H1 (cell line): ENCODE results near the gene SIGLEC11. TPM values are rescaled to one million over a fixed set of nuclear protein-coding genes. Genes with fewer than 3 reads are reported as not detected.

Experiments used
- CTCF ChIA-PET: fragments of 300-600 bp; sonication (Branson Sonifier 250); formaldehyde crosslinking; loops from one replicate; lab custom pipeline; 2021; ENCODE audit not compliant: partially characterized antibody; lab: Charles Lee
- POLR2A ChIA-PET: fragments of 300-600 bp; sonication (Branson Sonifier 250); formaldehyde crosslinking; loops from one replicate; lab custom pipeline; 2021; ENCODE audit warnings: inconsistent platforms; ENCODE audit not compliant: partially characterized antibody; lab: Charles Lee
- DNase-seq, 2 experiments: peaks; one replicate each; pipeline versions ENCODE4 v3.0.0 to v3.0.0-alpha.2; 2010 to 2022; ENCODE audit warnings: low spot score in 2 of 2, low read depth in 1 of 2, mixed read lengths in 1 of 2
- FAIRE-seq: peaks from 2 replicates; lab custom pipeline; 2011; peaks lifted over from hg19 to GRCh38; lab: Jason Lieb, UNC
- H2AFZ ChIP-seq: 2 replicates; pipeline ENCODE4 v1.8.1; 2012; ENCODE audit warnings: low read length, inconsistent platforms
- H2AK5ac ChIP-seq: 2 replicates; pipeline ENCODE4 v1.6.1; 2013; ENCODE audit warnings: low read depth, low read length
- H2BK120ac ChIP-seq: replicated peaks from 2 replicates; pipeline ENCODE3; 2013; ENCODE audit warnings: low read depth, low read length, inconsistent platforms
- H2BK12ac ChIP-seq: 2 replicates; pipeline ENCODE4 v1.6.1; 2013; ENCODE audit warnings: low read depth, low read length
- H2BK15ac ChIP-seq: 2 replicates; pipeline ENCODE4 v1.6.1; 2013; ENCODE audit warnings: low read length
- H2BK20ac ChIP-seq: 2 replicates; pipeline ENCODE4 v1.6.1; 2013; ENCODE audit warnings: low read length
- H2BK5ac ChIP-seq: 2 replicates; pipeline ENCODE4 v1.6.1; 2013; ENCODE audit warnings: low read depth, low read length
- H3K14ac ChIP-seq: 2 replicates; pipeline ENCODE4 v1.6.1; 2013; ENCODE audit warnings: inconsistent platforms; ENCODE audit not compliant: insufficient read length
- H3K18ac ChIP-seq: 2 replicates; pipeline ENCODE4 v1.6.1; 2013; ENCODE audit warnings: low read length; ENCODE audit errors: extremely low read depth
- H3K23ac ChIP-seq: 2 replicates; pipeline ENCODE4 v1.6.1; 2013; ENCODE audit warnings: inconsistent platforms; ENCODE audit not compliant: insufficient read length
- H3K23me2 ChIP-seq: 2 replicates; pipeline ENCODE4 v1.6.1; 2013; ENCODE audit warnings: low read depth, low read length
- H3K27ac ChIP-seq: 2 replicates; pipeline ENCODE4 v1.6.1; 2011; ENCODE audit warnings: low read depth, low read length, inconsistent platforms
- H3K27me3 ChIP-seq, 4 experiments: replicated peaks in 1 of 4; 1 replicate in 1 of 4; 2 replicates in 3 of 4; pipeline versions ENCODE4 v1.6.1 to v1.8.1; 2011 to 2013; ENCODE audit warnings: low read length in 3 of 4, mild to moderate bottlenecking in 3 of 4, inconsistent platforms in 2 of 4, mixed read lengths in 2 of 4, moderate library complexity in 1 of 4; ENCODE audit not compliant: control insufficient read depth in 3 of 4, insufficient read depth in 3 of 4; ENCODE audit errors: extremely low read depth in 1 of 4
- H3K36me3 ChIP-seq, 4 experiments: 2 replicates each; pipeline versions ENCODE4 v1.6.1 to v1.8.1; 2011 to 2013; ENCODE audit warnings: mild to moderate bottlenecking in 4 of 4, low read length in 3 of 4, moderate library complexity in 2 of 4, control low read depth in 1 of 4, inconsistent platforms in 1 of 4; ENCODE audit not compliant: insufficient read depth in 4 of 4, control insufficient read depth in 2 of 4
- H3K4ac ChIP-seq: replicated peaks from 2 replicates; pipeline ENCODE3; 2013; ENCODE audit warnings: low read length, low read depth, mixed read lengths, inconsistent platforms; ENCODE audit not compliant: insufficient read length
- H3K4me1 ChIP-seq, 4 experiments: replicated peaks in 1 of 4; 1 replicate in 1 of 4; 2 replicates in 3 of 4; pipeline versions ENCODE4 v1.6.1 to v1.8.1; 2011 to 2013; ENCODE audit warnings: low read length in 3 of 4, inconsistent platforms in 2 of 4, mixed read lengths in 1 of 4; ENCODE audit not compliant: insufficient read depth in 4 of 4, control insufficient read depth in 3 of 4
- H3K4me2 ChIP-seq, 2 experiments: 2 replicates each; pipeline versions ENCODE4 v1.6.1 to v1.8.1; 2011 to 2013; ENCODE audit warnings: low read depth in 2 of 2, low read length in 2 of 2, control low read depth in 1 of 2, inconsistent platforms in 1 of 2, mild to moderate bottlenecking in 1 of 2; ENCODE audit not compliant: insufficient read depth in 1 of 2
- H3K4me3 ChIP-seq, 4 experiments: fragments of 200-600, 300-600 bp in 1 of 4; sonication (generic), shearing (Covaris generic), sonication (Bioruptor Twin) in 1 of 4; 2 replicates each; pipeline versions ENCODE4 v1.5.1 to v1.8.1; 2011 to 2016; ENCODE audit warnings: low read length in 4 of 4, low read depth in 3 of 4, control low read depth in 2 of 4, inconsistent platforms in 2 of 4, mild to moderate bottlenecking in 2 of 4, mixed read lengths in 1 of 4, moderate library complexity in 1 of 4; ENCODE audit not compliant: insufficient read depth in 2 of 4; ENCODE audit errors: extremely low read depth in 1 of 4
- H3K56ac ChIP-seq: replicated peaks from 2 replicates; pipeline ENCODE3; 2013; ENCODE audit warnings: low read depth, mild to moderate bottlenecking, mixed read lengths, low read length, inconsistent platforms; ENCODE audit not compliant: insufficient read length
- H3K79me1 ChIP-seq: 2 replicates; pipeline ENCODE4 v1.6.1; 2013; ENCODE audit warnings: low read depth, low read length, control low read depth
- H3K79me2 ChIP-seq, 2 experiments: 2 replicates each; pipeline versions ENCODE4 v1.6.1 to v1.8.1; 2012 to 2013; ENCODE audit warnings: low read length in 2 of 2, mild to moderate bottlenecking in 2 of 2, inconsistent platforms in 1 of 2; ENCODE audit not compliant: insufficient read depth in 2 of 2, control insufficient read depth in 1 of 2
- H3K9ac ChIP-seq, 4 experiments: replicated peaks in 1 of 4; 1 replicate in 1 of 4; 2 replicates in 3 of 4; pipeline versions ENCODE4 v1.6.1 to v1.8.1; 2011 to 2013; ENCODE audit warnings: low read depth in 3 of 4, low read length in 3 of 4, control low read depth in 2 of 4, mild to moderate bottlenecking in 2 of 4, moderate library complexity in 2 of 4, inconsistent platforms in 1 of 4; ENCODE audit errors: extremely low read depth in 1 of 4
- H3K9me3 ChIP-seq, 2 experiments: 2 replicates each; pipeline versions ENCODE4 v1.6.1 to v1.8.1; 2012 to 2013; ENCODE audit warnings: mild to moderate bottlenecking in 2 of 2, moderate library complexity in 2 of 2, control low read depth in 1 of 2, inconsistent platforms in 1 of 2, low read depth in 1 of 2, low read length in 1 of 2, mixed read lengths in 1 of 2; ENCODE audit not compliant: insufficient read depth in 2 of 2
- H4K20me1 ChIP-seq, 2 experiments: replicated peaks in 1 of 2; 2 replicates each; pipeline versions ENCODE3 to v1.8.1; 2011 to 2013; ENCODE audit warnings: inconsistent platforms in 2 of 2, low read length in 2 of 2, mild to moderate bottlenecking in 1 of 2; ENCODE audit not compliant: insufficient read depth in 2 of 2, control insufficient read depth in 1 of 2
- H4K5ac ChIP-seq: 2 replicates; pipeline ENCODE4 v1.6.1; 2013; ENCODE audit warnings: low read length, low read depth, mixed read lengths, inconsistent platforms; ENCODE audit not compliant: insufficient read length
- H4K8ac ChIP-seq: 2 replicates; pipeline ENCODE4 v1.8.0; 2013; ENCODE audit warnings: mild to moderate bottlenecking, moderate library complexity, low read length, inconsistent platforms; ENCODE audit not compliant: insufficient read depth; ENCODE audit errors: extremely low read depth
- H4K91ac ChIP-seq: replicated peaks from 2 replicates; pipeline ENCODE3; 2013; ENCODE audit warnings: low read length, mixed read lengths, inconsistent platforms; ENCODE audit not compliant: insufficient read length
- BACH1 ChIP-seq: IDR thresholded peaks from 2 replicates; pipeline ENCODE4 v1.6.1; 2012; ENCODE audit warnings: low read length, improper control_type of control experiment
- BCL11A ChIP-seq, 2 experiments: IDR thresholded peaks; one replicate each; pipeline ENCODE4 v1.6.1; 2011; ENCODE audit warnings: low read depth in 2 of 2, low read length in 2 of 2, mild to moderate bottlenecking in 2 of 2
- EP300 ChIP-seq, 2 experiments: IDR thresholded peaks; 1 replicate in 1 of 2; 2 replicates in 1 of 2; pipeline ENCODE4 v1.6.1; 2011 to 2012; ENCODE audit warnings: low read depth in 2 of 2, low read length in 2 of 2, mild to moderate bottlenecking in 2 of 2, borderline replicate concordance in 1 of 2, inconsistent platforms in 1 of 2, moderate library complexity in 1 of 2
- EZH2 ChIP-seq: fragments of 200-600 bp; sonication (generic); IDR thresholded peaks from 2 replicates; pipeline ENCODE4 v1.7.1; 2012; ENCODE audit warnings: low read depth, mild to moderate bottlenecking, moderate library complexity, low read length, inconsistent platforms; ENCODE audit not compliant: severe bottlenecking
- SAP30 ChIP-seq: fragments of 300-600 bp; sonication (generic); IDR thresholded peaks from 2 replicates; pipeline ENCODE4 v1.7.1; 2012; ENCODE audit warnings: low read length, moderate library complexity, mild to moderate bottlenecking, inconsistent platforms; ENCODE audit not compliant: insufficient read depth, insufficient replicate concordance
- SP2 ChIP-seq: IDR thresholded peaks from 2 replicates; pipeline ENCODE4 v1.6.1; 2012; ENCODE audit warnings: mild to moderate bottlenecking, low read length, inconsistent platforms
- SRF ChIP-seq: IDR thresholded peaks from 2 replicates; pipeline ENCODE4 v1.6.1; 2011; ENCODE audit warnings: mild to moderate bottlenecking, low read depth, low read length, moderate library complexity
- YY1 ChIP-seq: IDR thresholded peaks from 2 replicates; pipeline ENCODE4 v1.6.1; 2011; ENCODE audit warnings: low read depth, mild to moderate bottlenecking, low read length
- WGBS, 2 experiments: shearing (Covaris generic) in 1 of 2; methylation state at CpG; one replicate each; pipeline versions ENCODE4 v1.1.6 to v1.1.7; 2013 to 2015; ENCODE audit warnings: low lambda C conversion rate in 2 of 2, mixed read lengths in 2 of 2, inconsistent platforms in 1 of 2, low coverage in 1 of 2, missing lambda C conversion rate in 1 of 2; ENCODE audit not compliant: insufficient replicate concordance in 2 of 2, insufficient coverage in 1 of 2, insufficient read length in 1 of 2; ENCODE audit errors: extremely low coverage in 1 of 2, missing lambda C conversion rate in 1 of 2; 5-methylcytosine and 5-hydroxymethylcytosine counted together
- polyA plus RNA-seq, 7 experiments: library from polyadenylated mRNA; depleted of rRNA in 3 of 7; stranded (reverse) in 5 of 7; unstranded in 2 of 7; fragments of >200 nt in 5 of 7; fragments of 200-250 nt in 2 of 7; gene quantifications; 1 replicate in 5 of 7; 2 replicates in 1 of 7; 4 replicates in 1 of 7; pipeline versions ENCODE4 v1.2.1 to v1.2.3, GENCODE V29; 2011 to 2013; ENCODE audit warnings: missing spikeins in 2 of 7, mixed read lengths in 2 of 7
- total RNA-seq: library from RNA; stranded (reverse); fragmentation: NEBNext Ultra II Directional; extraction: Animal tissue kit (Norgen Biotek cat#: 25700); gene quantifications from 2 replicates; pipeline ENCODE4 v1.2.1, GENCODE V29; 2021
- TF ChIP-seq, protein P1 (sequence below): IDR thresholded peaks from 2 replicates; pipeline ENCODE4 v1.6.1; 2012; ENCODE audit warnings: inconsistent platforms

Gene SIGLEC11
- total and polyA plus RNA-seq, 2 of the 8 experiments (the other 6 are each of a cell fraction or from before 2014, with no cell fraction given): 0.18 TPM; not detected in 1

DNA sequence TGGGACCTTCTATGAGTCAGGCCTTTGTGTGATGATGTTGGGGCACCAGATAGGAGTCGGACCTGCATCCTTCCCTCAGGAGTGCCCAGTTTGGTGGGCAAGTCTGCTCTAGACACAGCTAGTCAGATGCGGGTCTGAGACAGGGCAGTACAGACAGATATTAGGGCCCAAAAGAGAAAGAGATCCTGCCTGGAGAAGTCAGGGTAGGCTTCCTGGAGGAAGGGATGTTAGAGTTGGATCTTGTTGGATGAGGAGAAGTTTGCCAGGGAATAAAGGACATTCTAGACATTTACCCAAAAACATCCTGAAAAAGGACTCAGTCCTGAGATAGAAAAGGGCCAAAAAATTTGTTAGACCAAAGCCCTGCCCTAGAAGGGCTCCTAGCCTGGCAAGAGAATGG lies 47.0 kb upstream of the SIGLEC11 start:
- Histone ChIP-seq H3K9ac (no peak overlapping the region), H3K79me1 (no peaks in the 10 kb centered on the region), H3K56ac (no peak overlapping the region), H4K20me1 (peaks cover 0 to 3% of the 10 kb centered on the region in 2 experiments), H2BK15ac (no peak overlapping the region), H3K36me3 (peaks cover 3 to 8% (median 4%) of the 10 kb centered on the region in 4 experiments; a peak in 4 of 8 replicates), H3K27ac (no peak overlapping the region), H3K14ac (no peak overlapping the region), H2BK20ac (no peak overlapping the region), H2BK120ac (no peak overlapping the region), H2AK5ac (no peak overlapping the region), H4K8ac (no peak overlapping the region), H3K23me2 (no peaks in the 10 kb centered on the region), H4K5ac (no peak overlapping the region), H3K4me3 (no peak overlapping the region), H3K4me2 (no peak overlapping the region), H3K27me3 (no peaks in the 10 kb centered on the region), H3K4me1 (no peaks in the 10 kb centered on the region), H2AFZ (no peak overlapping the region), H3K79me2 (no peaks in the 10 kb centered on the region), H3K18ac (no peak overlapping the region), H2BK5ac (no peak overlapping the region), H3K4ac (no peak overlapping the region), H3K9me3 (no peaks in the 10 kb centered on the region; a peak in 1 of 4 replicates), H3K23ac (no peak overlapping the region), H4K91ac (no peak overlapping the region), H2BK12ac (no peak overlapping the region)
- DNase-seq (no peak), FAIRE-seq (no peak)
- TF ChIP-seq YY1 (no peak), SP2 (no peak), EZH2 (no peak), SAP30 (no peak), EP300 (IDR thresholded peaks at IDR 0.05; ENCODE audit: borderline replicate concordance in 1 of 2, low read depth in 2 of 2, low read length in 2 of 2) (no peak), BACH1 (no peak), SRF (no peak), BCL11A (IDR thresholded peaks at IDR 0.05; ENCODE audit: low read depth in 2 of 2, low read length in 2 of 2) (no peak)
- TF ChIP-seq, protein P1, sequence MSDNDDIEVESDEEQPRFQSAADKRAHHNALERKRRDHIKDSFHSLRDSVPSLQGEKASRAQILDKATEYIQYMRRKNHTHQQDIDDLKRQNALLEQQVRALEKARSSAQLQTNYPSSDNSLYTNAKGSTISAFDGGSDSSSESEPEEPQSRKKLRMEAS: no peak
- ChIA-PET CTCF (interaction anchor here (0.8 to 1.8 kb wide), 6 partner anchors 10 to 49 kb away, joined by 3 to 13 read pairs (median 4); no protein-coding TSS in a partner anchor), POLR2A (interaction anchor here (1.0 to 1.2 kb wide), 2 partner anchors 18 to 78 kb away, joined by 3 to 4 read pairs; partner anchors contain the start of gene ZNF473)
- WGBS, 2 experiments: 85% methylated on average over 2 of the region's 2 CpGs; no CpG with 5 or more reads in 1 of the 2 experiments
